NCI-H1694 treated with DMSO at 0.1 percent for 48 hours (cell line): ENCODE results near the gene LONP2.
A peak's percentile ranks its signal among the peaks of the same experiment; 100 is the strongest.
"Not testable (repeated sequence)": the region's sequence is repeated elsewhere in the genome, so short reads cannot be mapped to it uniquely, and the experiment has no call there.

Experiments
- DNase-seq: peaks from one replicate; lab custom pipeline; 2025; lab: John Stamatoyannopoulos, UW

Gene LONP2

DNA sequence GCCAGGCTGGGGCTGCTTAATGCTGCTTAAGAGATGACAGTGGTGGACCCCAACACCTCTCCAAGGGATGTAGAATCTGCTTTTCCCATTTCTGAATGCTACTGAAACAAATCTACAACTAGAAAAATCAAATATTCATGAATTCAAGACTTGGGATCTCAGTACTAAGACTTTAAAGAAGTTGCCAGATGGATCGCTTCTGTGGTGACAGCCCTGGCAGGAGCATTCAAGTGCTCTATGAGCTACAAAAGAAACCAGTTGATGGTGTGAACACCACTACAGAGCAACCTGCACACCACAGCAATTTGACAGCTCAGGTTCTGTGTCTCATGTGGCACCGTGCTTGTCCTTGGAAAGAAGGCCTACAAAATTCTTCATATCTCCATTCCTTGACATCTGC, 98.5 kb downstream of the LONP2 start:
- DNase-seq, result no peak

DNA sequence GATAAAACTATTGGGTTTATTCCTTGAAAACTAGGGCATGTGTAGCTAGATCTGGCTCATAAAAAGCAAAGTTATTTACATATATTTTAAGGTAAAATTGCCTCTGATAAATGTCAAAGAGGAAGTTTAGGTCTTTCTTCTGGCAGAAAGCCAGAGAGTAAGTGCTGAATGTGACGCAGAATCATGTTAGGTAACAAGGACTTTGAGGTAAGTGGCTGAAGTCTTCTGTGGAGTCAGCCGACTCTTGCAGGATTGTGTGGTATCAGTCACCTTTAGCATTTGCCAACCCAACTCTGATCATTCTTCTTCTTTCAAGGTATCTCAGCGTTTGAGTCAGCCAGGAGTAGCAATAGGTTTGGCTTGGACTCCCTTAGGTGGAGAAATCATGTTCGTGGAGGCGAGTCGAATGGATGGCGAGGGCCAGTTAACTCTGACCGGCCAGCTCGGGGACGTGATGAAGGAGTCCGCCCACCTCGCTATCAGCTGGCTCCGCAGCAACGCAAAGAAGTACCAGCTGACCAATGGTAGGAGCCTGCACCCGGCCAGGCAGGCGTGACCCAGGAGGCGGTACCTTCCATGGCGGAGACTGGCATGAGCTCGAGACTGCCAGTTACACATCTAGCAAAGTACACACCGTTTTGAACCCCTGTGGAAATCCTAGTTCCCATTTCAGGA, 103.2 kb downstream of the LONP2 start:
- no peak for DNase-seq

DNA sequence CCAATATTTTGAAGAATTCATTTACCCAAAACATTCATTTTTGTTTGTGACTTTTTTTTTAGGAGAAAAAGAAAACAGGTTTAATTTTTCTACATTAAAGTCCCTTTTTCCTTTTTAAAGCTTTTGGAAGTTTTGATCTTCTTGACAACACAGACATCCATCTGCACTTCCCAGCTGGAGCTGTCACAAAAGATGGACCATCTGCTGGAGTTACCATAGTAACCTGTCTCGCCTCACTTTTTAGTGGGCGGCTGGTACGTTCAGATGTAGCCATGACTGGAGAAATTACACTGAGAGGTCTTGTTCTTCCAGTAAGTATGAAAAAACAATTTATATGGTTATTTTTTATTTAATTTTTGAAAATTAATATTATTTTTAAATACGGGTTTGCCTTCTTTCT, 103.9 kb downstream of the LONP2 start:
- DNase-seq, result peak; percentile 77

DNA sequence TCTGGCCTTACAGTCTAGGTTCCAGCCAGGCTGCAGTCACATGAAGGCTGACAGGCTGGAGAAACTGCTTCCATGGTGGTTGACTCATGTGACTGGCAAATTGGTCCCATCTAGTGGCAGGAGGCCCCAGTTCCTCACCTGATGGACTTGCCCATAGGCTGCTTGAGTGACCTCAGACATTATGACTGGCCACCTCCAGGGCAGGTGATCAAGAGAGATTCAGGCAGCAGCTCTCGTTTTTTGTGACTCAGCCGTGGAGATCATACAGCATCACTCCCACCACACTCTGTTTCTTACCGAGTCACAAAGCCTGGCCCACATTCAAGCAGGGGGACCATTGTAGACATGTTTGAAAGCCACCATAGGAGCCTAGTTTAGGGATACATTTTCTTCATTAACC, 106.6 kb downstream of the LONP2 start:
- no peak for DNase-seq

DNA sequence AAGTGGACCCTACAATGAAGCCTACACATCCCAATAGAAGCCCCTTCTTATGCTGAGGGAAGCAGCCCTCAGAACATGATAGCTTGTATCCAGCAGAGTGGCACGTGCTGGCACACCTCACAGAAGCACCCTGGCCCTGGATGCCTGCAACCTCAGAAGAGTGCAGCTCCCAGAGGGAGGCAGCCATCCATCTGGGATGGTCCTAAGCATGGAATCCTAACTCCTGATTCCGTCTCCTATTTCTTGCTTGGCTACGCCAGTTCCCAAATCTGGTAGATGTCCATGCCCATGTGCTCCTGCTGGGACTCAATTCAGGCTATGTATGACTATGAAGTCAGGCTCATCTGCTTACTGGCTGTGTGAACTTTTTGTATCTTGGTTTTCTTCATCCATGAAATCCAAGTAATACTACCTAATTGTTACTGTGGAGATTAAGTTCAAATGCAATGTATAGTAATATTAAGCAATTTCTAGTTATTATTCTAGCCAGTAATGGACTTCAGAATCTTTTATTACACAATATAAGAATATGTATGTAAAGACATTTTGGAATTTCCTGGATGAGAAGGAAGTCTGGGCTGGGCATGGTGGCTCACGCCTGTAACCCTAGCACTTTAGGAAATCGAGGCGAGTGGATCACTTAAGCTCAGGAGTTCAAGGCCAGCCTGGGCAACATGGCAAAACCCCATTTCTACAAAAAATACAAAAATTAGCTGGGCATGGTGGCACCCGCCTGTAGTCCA, 108.7 kb downstream of the LONP2 start:
- no peak for DNase-seq

DNA sequence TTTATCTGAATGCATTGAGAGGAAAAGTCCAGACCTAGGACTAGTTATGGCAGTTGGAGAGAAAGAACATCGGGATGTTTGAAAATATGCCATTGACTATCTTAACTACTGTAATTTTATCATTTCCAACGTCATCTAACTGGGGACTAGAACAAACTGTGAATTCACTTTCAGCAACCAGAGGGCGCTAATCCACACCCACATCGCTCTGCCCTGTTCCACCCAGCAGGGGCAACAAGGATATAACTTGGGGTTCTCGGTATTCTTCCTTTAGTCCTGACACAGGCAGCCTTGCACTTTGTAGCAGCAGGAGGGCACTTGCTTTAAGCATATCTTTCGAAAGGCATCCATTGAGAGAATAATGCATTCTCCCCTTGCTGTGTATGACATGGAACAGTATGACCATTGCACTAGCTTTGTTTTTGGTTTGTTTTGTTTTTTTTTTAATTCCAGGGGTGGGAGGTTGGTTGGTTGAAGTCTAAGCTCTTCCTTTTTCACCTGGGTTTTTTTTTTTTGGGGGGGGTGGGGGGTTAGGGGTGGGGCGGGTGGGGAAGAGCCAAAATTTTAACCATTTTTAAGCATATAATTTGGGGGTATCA, 109.6 kb downstream of the LONP2 start:
- DNase-seq, result peak; percentile 48

DNA sequence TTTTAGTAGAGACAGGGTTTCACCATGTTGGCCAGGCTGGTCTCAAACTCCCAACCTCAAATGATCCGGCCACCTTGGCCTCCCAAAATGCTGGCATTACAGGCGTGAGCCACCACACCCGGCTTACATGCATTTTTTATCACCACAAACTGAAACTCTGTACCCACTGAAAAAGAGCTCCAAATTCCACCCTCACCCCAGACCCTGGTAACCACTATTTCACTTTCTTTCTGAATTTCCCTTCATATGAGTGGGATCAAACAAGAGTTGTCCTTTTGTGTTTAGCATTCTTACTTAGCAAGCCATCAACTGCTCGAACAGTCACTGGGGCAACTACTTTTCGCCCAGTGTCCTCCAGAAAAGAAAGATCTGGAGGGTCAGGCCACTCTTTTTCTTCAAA, 110.3 kb downstream of the LONP2 start:
- not testable (repeated sequence) for DNase-seq

DNA sequence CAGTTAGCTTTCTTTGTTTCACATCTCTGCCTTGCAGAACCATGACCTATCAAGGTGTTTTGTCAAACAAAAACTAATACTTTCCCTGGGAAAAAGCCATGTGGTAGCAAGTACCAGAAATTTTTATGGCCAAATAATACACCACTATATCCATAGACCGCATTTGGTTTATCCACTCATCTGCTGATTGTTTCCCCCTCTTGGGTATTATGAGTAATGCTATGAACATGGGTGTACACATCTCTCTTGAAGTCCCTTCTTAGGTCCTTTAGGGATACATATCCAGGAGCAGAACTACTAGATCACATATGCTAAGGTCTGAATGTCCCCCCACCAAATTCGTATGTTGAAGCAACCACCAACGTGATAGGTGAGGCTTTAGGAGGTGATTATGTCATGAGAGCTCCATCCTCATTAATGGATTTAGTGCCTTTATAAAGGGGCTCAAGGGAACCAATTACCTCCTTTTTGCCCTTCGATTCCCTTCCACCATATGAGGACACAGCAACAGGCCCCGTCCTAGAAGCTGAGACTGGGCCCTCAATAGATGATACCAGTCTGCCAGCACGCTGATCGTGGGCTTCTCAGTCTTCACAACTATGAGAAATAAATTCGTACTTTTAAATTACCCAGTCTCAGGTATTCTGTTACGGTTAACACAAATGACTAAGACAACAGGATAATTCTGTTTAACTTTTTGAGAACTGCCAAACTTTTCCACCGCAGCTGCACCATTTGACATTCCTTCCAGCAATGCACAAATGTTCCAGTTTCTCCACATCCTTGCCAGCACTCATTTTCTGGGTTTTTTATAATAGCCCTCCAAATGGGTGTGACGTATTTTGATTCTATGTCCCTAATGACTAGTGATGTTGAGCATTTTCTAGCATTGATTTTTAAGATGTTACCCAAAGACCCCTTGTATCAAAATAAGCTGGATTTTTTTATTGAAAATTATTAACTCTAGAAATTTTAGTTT, 111.1 kb downstream of the LONP2 start:
- no peak for DNase-seq

DNA sequence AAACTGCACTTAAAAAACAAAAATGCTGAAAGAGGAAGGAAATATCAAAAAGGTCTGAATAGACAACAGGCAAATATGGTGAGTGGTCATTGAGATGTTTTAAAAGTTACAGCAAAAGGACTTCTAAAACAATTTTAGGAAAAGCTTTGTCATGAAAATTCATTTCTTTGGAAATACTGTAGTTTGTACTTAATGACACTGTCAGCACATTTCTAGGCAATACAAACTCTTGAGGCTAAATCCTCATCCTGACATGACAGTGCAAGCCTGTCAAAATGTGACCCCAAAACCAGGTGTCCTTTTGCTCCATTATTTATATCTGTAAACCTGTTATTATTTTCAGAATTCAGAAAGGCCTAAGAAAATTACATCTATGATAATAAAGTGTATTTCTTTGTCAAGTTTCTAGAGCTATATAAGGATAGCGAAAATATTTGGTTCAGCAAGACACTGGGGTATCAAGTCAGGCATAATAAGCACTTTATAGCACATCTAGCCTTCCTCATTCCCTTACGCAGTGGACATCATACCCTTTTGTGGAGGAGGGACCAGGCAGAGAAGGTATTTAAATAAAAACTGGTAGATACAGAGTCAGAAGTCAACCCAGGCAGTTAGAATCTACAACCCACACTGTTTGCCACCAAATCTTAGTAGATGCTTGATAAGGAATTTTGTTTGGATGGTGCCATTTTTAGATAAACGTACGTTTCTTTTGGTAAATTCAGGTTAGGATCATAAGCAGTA, 112.7 kb downstream of the LONP2 start:
- no peak for DNase-seq

DNA sequence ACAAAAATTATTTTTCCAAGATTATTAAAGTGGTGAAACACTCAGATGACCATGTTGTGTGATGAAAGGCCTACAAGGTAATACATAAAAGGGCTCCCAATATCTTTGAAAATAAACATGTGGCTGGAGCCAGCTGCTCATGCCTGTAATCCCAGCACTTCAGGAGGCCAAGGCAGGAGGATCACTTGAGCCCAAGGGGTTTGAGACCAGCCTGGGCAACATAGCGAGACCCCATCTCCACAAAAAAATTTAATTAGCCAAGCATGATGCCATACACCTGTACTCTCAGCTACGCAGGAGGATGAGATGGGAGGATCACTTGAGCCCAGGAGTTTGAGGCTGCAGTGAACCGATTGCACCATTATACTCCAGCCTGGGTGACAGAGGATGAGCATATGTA, 114.3 kb downstream of the LONP2 start:
- no peak for DNase-seq

DNA sequence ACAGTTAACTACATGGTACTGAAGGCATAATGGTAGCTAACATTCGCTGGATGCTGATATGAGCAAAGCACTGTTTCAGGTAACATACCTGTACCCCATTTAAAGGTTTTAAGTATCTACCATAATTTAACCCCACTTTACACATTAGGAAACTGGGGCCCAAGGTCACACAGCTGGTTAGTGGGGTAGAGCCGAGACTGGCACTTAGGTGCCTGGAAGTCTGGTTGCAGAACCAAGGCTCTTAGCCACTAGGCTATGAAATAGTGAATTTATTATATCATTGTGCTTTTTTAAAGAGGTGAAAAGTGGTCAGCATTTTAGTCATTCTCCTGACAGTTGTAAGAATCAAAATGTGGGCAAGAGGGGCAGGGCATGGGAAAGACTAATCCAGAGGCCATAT, 115.9 kb downstream of the LONP2 start:
- no peak for DNase-seq

DNA sequence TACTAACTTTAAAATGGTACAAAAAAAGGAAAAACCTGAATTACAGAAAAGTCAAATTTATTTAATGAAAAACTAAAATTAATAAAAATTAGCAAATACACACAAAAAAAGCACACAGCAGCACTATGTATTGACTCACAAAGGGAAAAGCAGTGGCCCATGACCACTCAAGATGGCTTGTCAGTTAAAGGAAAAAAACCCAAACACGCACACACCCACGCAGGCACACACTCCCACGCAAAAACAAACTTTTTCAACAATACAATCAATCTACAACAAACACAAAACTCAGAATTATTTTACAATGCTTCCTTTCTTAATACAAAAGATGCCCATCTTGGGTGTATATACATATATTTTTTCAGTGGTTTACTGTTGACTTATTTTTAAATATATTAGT, 116.9 kb downstream of the LONP2 start:
- no peak for DNase-seq

DNA sequence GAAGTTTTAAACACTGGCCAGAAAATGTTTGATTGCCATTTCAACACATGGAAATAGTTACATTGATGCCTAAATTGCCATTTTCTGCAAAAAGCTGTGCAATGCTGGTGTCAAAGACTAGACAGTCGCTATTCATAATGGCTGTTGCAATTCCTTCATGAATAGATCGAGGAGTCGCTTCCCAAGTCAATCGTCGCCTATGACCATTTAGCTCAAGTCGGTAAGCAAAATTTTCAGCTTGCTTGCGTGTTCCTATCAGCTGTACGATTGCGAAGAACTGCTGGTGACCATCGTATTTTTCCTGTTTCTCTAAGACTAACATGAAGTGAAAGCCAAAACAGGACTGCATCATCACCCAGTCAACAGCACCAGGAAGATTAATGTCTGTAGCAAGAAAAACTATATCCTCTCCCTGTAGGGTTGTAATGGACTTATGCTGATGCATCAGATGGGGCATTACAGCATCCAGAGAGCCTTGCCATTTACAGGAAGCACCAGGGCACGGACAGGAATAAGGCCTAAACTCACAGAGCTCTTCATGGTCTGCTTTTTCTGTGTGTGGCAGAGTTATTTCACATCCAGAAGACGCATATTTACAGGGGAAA, 117.5 kb downstream of the LONP2 start:
- no peak for DNase-seq

DNA sequence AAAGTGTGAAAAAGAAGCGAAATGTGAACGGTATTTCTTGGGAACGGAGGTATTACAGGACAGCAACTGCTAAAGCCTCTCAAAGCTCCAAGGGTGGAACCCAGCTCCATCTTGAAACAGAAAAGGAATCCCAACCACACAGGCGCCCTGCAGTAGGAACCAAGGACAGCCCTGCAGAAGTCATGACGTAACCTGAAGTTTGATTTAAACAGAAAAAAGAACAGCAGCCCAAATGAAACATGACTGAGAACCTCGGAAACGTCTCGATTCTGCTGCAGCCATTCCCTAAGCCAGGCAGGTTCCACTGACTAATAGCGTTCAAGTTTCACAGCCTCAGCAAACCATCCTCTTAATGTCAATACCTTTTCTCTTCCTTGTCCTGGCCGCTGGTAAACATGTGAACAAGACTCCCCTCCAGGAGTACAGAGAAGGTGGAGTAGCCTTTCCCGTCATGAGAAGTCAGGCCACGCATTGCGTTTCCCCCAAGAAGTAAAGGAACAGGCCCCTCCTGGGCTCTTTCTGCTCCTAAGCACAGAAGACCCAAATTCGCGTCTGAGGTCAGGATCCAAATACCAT, 121.0 kb downstream of the LONP2 start:
- no peak for DNase-seq

DNA sequence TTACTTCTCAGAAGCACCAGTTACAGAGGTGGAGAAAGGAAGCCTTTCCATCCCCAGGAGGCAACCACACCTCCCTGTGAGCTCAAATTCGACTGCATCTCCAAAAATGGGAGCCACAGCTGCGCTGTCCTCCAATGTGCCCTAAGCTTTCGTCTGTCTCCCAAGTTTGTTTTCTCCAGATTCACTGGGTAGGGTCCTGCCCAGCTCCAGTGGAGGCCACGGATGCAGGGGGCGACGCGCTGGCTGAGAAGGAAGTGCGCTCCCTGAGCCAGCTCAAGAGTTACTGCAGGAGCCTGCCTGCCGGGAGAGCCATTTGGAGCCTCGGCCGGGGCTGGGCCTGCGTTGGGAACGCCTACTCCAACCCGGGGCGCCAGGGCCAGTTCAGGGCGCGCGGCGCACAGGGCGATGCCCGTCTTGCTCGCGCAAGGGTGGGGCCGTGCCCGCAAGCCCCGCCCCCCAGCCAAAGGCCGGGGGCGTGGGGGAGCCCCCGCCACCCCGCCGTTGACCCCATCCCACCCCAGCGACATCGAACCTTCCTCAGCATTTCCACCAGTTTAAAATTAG, 121.6 kb downstream of the LONP2 start:
- DNase-seq, result peak; percentile 42

DNA sequence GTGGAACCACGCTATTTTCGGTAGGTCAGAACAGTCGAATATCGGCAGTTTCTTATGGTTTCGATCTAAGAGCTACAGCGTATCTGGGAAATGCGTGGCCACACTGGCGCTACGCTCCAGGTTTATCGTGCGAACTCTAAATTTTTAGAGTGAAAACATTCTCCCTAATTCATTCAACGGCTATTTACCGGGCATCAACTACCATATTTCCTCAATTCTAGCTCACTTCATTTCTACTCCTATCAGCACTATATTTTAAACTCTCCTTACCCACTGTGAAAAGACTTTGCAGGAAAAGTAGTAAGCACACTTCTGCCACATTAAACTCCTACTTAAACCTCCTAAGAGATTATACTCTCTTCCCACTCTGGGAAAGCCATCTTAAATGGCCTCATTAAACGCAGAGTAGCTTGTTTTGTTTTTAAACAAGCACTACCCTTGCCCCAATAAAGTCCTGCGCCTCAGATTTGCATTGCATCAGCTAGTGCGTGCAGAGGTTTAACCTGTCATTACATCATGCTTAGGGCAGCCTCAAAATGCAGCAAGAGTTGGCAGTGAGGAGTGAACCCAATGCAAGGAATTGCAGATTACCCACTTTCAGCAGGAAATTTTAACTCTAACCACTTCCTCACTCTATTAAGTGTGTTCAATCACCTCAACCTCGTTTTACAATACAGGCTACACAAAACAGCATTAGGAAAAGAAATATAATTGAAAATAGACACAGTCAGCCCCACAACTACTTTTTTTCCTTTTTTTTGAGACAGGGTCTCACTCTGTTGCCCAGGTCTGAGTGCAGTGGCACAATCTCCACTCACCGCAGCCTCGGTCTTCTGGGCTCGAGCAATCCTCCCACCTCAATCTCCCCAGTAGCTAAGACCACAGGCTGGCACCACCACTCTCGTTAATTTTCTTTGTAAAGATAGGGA, 122.3 kb downstream of the LONP2 start:
- DNase-seq, result peak; percentile 37

DNA sequence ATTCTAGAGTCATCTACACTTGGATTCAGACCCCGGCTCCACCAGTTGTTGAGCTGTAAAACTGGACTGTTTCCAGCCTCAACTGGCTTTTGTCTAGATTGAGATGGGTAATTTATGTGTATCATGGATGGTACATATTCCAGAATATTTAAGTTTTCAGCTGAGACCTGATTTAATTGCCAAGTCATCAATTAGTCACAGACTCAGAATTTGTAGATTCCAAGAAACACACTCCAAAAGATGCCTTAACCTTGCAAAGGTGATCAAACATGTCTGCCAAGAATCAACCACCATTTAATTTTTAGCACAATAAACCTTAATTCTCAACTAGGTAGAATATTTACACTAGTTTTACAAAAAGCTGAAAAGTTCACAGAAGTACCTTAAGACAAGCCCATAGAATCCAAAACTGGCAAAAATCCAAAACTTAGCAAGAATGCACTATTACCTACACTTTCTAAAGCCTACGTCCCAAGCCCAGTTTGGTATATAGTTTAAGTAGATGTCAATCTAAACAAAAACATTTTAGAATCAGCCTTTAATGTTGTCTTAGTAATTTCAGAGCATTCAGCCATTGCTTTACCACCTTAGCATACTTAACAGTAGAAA, 123.4 kb downstream of the LONP2 start:
- DNase-seq, result no peak

DNA sequence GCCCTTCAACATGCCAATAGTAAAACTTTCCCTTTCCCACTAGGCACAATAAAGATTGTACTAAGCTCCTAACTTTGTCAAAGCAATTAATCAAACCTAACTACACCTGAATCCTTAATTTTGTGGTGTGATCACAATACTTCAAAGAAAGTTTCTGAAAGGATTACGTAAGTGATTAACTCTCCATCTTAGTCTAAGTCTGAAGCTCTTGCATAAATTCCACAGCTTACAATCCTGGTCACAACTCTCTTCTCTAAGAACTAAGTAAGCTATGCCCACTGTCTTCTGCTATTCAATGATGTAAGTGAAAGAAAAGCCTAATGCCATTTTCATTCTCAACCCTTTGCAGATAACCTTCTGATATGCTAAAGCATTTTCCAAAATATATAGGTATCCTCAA, 125.7 kb downstream of the LONP2 start:
- DNase-seq, result no peak

DNA sequence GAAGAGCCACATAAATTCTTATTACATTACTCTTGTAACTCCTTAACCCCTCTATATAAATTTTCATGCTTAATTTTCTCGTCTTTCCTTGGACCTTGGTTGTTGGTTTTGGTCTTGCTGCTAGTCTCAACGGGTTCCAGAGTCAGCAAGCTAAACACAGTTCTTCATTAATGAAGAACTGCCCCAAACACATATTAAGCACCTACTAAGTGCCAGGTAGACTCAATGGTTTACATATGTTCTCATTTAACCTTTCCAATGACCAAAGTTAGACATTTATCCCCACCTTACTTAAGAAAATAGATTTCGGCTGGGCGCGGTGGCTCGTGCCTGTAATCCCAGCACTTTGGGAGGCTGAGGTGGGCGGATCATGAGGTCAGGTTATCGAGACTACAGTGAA, 126.1 kb downstream of the LONP2 start:
- no peak for DNase-seq
